HG02623 (cell line): ENCODE results near the gene TM4SF18.

Experiments used
- ATAC-seq: cut with Tn5 transposase; IDR thresholded peaks from one replicate; pipeline ENCODE4 v1.9.1; 2021; ENCODE audit warnings: moderate library complexity; ENCODE audit not compliant: unreplicated experiment

The TM4SF18 gene

DNA sequence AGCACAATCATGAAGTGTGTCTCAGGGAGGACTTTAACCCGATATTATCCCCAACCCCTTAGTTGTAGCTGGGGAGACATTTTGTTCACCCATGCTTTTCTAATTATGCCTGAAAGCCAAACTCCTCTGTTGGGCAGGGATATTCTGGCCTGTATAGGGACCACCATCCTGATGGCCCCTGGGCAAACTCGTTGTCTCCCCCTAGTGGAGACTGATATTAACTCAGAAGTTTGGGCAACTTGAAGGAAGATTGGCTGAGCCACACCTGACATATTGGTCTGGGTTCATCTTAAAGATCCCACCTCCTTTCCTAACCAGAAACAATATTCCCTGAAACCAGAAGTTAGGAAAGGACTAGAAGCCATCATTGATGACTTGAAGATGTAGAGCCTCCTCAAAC is 42.3 kb downstream of the TM4SF18 start:
- ATAC-seq: no peak

DNA sequence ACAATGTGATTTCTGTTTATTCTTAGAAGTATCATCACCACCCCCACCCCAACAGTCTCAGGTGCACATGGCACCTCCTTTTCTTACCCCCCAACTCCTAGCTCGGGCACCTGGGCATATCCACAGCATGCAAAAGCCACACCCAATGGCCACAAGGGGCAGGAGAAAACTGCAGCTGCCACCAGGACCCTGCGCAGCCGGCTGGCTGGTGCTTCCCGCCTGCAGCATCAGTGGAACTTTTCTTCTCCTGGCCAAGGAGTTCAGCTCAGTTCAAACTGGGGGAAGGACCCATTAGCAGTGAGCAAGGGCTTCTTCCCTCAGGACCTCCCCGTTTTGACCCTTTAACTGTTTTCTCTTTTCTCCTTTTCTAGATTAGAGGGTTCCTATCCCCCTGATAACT is 44.8 kb downstream of the TM4SF18 start:
- no peak for ATAC-seq

DNA sequence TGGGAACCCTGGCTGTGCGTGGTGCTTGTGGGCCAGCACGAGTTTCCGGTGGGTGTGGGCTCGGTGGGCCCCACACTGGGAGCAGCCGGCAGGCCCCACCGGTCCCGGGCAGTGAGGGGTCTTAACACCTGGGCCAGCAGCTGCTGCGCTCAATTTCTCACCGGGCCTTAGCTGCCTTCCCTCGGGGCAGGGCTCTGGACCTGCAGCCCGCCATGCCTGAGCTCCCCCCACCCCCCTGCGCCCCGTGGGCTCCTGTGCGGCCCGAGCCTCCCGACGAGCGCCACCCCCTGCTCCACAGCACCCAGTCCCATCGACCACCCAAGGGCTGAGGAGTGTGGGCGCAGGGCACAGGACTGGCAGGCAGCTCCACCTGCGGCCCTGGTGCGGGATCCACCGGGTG is 49.4 kb downstream of the TM4SF18 start:
- ATAC-seq: no peak

DNA sequence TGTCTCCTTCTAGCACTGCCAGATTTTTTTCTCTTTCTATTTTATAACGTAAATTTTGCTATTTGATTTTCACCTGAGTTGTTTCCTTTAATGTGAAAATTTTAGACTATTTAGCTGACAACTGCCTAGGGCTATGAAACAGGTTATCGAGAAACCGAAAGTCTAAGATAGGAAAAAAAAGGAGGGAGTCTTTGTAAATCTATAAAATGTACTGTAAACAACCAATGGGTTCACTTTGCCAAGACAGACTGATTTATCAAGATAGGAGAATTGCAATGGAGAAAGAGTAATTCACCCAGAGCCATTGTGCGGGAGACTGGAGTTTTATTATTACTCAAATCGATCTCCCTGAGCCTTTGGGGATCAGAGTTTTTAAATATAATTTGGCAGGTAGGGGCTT is 50.0 kb downstream of the TM4SF18 start:
- ATAC-seq: no peak

GRCh38 chr3:149282836-149283235 is 50.6 kb downstream of the TM4SF18 start:
- no peak for ATAC-seq

DNA sequence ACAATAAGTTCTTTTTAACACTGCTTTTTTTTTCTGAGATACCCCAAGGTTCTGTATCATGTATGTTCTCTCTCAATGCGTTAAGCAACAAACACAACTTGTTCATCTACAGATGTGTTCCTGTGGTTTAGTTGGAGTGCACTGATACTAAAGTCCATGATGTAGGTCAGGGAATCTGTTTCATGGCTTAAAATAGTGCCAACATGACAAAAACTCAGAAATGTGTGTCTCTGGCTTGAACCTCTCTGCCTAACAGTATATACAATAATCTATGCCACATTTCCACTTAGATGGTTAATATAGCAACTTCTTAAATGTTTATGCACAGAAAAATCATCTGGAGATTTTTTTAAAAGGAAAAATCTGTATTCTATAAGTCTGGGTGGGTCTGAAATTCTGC is 51.1 kb downstream of the TM4SF18 start:
- no peak for ATAC-seq

DNA sequence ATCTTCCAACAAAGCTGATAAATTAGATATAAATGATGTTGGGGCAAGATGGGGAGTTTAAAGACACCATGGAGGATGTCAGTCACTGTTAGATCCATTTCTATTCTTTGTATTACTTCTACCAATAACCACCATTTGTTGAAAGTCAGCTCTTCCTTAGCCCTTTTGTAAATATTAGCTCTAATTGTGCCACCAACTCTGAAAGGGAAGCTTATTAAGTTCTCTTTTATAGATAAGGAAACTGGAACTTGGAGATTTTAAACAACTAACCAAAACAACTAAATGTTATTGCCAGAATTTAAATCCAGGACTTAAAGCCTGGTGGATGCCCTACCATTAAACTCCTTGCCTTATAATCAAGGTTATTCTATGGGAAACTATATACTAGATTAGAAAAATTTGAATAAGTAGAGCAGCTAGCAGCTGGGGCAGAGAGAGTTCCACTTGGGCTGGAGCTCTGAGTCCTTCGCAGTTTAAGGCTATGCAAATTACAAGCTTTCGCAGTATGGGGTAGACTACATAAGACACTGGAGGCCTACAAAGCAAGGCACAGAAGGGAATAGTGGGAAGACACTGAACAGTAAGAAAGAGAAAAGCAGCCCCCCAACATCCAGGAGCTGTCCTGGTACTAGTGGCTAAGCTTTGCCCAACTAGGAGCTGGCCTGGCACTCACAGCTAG is 52.6 kb downstream of the TM4SF18 start:
- peak; percentile 50 for ATAC-seq

DNA sequence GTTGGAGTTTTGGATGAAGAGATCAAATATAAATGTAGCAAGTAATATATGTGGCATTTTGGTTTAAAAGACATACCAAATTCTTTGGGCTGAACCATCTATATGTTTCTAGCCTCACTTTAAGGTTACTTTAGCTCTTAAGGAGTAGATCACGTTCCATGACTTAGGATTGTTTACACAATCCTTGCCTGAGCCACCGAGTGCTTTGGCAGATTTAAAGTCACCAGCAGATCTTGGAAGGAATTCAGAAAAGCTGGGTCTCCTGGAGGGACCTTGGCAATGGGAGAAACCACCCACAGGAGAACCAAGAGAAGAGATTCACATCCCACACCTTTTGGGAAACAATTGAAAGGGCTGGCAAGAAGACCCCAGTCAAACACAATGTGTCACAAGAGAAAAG is 54.5 kb downstream of the TM4SF18 start:
- ATAC-seq: no peak

GRCh38 chr3:149277331-149277813 is 56.1 kb downstream of the TM4SF18 start:
- peak; percentile 61 for ATAC-seq

DNA sequence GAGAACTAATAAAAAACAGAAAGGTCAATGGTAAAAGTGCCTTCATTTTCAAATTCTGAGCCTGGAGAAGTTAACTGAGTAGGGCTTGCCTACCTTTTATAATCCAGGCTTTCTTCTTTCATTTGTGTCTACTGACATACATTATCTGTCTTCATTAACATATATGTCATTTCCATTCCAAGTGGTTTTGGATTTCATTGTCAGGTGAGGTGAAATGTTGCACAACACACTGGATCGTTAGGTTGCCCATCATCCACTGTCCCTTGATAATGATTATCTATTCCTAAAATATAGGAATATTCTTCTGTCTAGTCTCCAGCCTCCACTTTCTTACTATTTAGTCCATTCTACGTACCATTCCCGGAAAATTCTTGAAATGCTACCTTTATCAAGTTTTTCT is 56.8 kb downstream of the TM4SF18 start:
- no peak for ATAC-seq

GRCh38 chr3:149274220-149274619 is 59.2 kb downstream of the TM4SF18 start:
- ATAC-seq: no peak

GRCh38 chr3:149273096-149273751 is 60.2 kb downstream of the TM4SF18 start:
- ATAC-seq: peak; percentile 65

DNA sequence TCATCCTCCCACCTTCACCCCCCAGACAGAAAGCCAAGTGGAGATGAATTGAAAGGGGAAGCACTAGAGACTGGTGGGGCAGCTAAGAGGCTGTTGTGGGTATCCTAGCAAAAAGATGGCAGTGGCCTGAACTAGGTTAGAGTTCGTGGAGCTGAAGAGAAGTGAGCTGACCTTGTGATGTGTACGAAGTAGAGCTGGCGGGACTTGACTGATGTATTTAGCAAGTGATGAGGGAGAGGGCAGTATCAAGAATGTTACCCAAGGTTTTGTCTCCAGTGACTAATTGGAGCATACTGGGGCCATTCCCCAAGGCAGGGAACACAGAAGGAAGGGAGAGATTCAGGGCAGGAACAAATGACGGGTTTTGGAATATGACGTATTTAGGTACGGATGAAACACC is 61.8 kb downstream of the TM4SF18 start:
- no peak for ATAC-seq

DNA sequence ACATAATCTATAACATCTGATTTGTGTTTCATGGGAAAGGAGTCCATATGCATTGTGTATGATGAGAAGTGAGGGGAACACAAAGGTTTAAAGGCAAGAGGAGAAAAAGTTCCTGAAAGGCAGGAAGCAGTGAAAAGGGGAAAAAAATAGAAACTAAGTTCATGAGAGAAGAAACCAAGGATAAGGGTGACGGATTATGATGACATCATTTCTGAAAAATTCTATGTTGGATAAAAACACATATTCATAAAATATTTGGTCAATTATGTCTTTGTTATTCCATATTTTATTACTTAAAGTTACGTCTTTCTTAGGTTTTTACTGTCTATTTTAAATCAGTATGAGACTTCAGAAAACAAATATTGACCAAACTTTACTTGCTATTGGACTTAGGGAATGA is 63.3 kb downstream of the TM4SF18 start:
- ATAC-seq: no peak

GRCh38 chr3:149269687-149270086 is 63.7 kb downstream of the TM4SF18 start:
- ATAC-seq: no peak
